Omental fat pad (tissue), 4 donors: ENCODE measurements around the gene DYNLRB2. TPM values are rescaled to one million over a fixed set of nuclear protein-coding genes. Genes with fewer than 3 reads are reported as not detected.

Experiments
- ATAC-seq: fragments of 150-250 bp; one replicate; pipeline ENCODE4 v1.9.1; 2016; ENCODE audit warnings: mild to moderate bottlenecking, moderate library complexity; ENCODE audit not compliant: low FRiP score
- DNase-seq: peaks from one replicate; pipeline ENCODE4 v3.0.0-alpha.2; 2019; ENCODE audit warnings: low spot score
- CTCF ChIP-seq, 3 donors: fragments of 450-650 bp; IDR thresholded peaks; one replicate each; pipeline ENCODE4 v1.5.1; 2016 to 2017; ENCODE audit warnings: antibody characterized with exemption in 3 of 3, mild to moderate bottlenecking in 3 of 3, moderate library complexity in 2 of 3
- total RNA-seq, 4 donors: library from RNA; depleted of rRNA; stranded (reverse); fragments of >200 nt; gene quantifications; one replicate each; pipeline ENCODE4 v1.1.0, GENCODE V29; 2016

The DYNLRB2 gene
- total RNA-seq, 4 donors from 2014 or later, result 1.5 to 8.2 TPM; not detected in 2

- no peak for DNase-seq
- no peak for ATAC-seq
- TF ChIP-seq CTCF (IDR thresholded peaks at IDR 0.05), result no peak
Observed at GRCh38 chr16:80546249-80546648, 5.5 kb downstream of the DYNLRB2 start.

- no peak for TF ChIP-seq CTCF (IDR thresholded peaks at IDR 0.05)
- DNase-seq (no peak), ATAC-seq (no peak)
Observed at GRCh38 chr16:80547145-80547544, 6.4 kb downstream of the DYNLRB2 start.

GRCh38 chr16:80552277-80552676 is 11.5 kb downstream of the DYNLRB2 start:
- TF ChIP-seq CTCF (IDR thresholded peaks at IDR 0.05), result no peak
- ATAC-seq (no peak), DNase-seq (no peak)

GRCh38 chr16:80554033-80554432 is 13.2 kb downstream of the DYNLRB2 start:
- ATAC-seq (no peak), DNase-seq (no peak)
- TF ChIP-seq CTCF (IDR thresholded peaks at IDR 0.05), result no peak

GRCh38 chr16:80556481-80556880 is 15.7 kb downstream of the DYNLRB2 start:
- TF ChIP-seq CTCF (IDR thresholded peaks at IDR 0.05), result no peak
- DNase-seq (no peak), ATAC-seq (no peak)

- no peak for TF ChIP-seq CTCF (IDR thresholded peaks at IDR 0.05)
- DNase-seq (no peak), ATAC-seq (no peak)
Observed at GRCh38 chr16:80557037-80557436, 16.2 kb downstream of the DYNLRB2 start.

GRCh38 chr16:80559369-80559768 is 18.6 kb downstream of the DYNLRB2 start:
- no peak for TF ChIP-seq CTCF (IDR thresholded peaks at IDR 0.05)
- DNase-seq (no peak), ATAC-seq (no peak)
